ENCODE results near the gene TSPOAP1.

The TSPOAP1 gene

DNA sequence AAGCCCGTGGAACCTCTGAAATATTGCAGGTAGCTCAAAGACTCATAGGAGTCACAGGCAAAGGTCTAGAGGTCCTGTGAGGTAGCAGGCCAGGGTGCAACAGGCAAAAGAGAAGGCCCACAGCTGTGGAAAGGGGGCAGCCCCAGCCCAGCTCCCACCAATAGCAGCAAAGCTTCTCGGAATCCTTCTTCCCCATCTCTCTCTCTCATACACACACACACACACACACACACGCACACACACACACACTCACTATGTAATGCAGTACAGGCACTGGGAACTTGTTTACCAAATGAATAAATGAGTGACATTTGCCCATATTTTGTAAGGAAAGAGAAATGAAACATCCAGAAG lies 40.2 kb upstream of the TSPOAP1 start:
- peaks cover 8% of the 10 kb centered on the region for H3K36me3 Mint-ChIP-seq (ENCODE audit: low read depth)
- H3K27ac Mint-ChIP-seq = no peak overlapping the region
- no peak overlapping the region for H3K4me3 Mint-ChIP-seq
- no peak for DNase-seq (ENCODE audit: low spot score)
- peaks cover 23% of the 10 kb centered on the region for H3K4me1 Mint-ChIP-seq (ENCODE audit: low read depth)
- no peaks in the 10 kb centered on the region for H3K9me3 Mint-ChIP-seq
- no peaks in the 10 kb centered on the region for H3K27me3 Mint-ChIP-seq (ENCODE audit: low read depth)

- DNase-seq (ENCODE audit: low spot score) = no peak
Observed at GRCh38 chr17:58367461-58367860, 38.9 kb upstream of the TSPOAP1 start.

GRCh38 chr17:58365980-58366595 lies 37.5 kb upstream of the TSPOAP1 start:
- Mint-ChIP-seq H3K4me1 (ENCODE audit: low read depth) (peaks cover 10% of the 10 kb centered on the region), H3K9me3 (no peaks in the 10 kb centered on the region), H3K27ac (peak overlapping the region; percentile 17), H3K27me3 (ENCODE audit: low read depth) (no peaks in the 10 kb centered on the region), H3K36me3 (ENCODE audit: low read depth) (peaks cover 15% of the 10 kb centered on the region), H3K4me3 (no peak overlapping the region)
- DNase-seq (ENCODE audit: low spot score) = no peak

More at GRCh38 chr17:58367461-58367860, 38.9 kb upstream of the TSPOAP1 start:
- no peak overlapping the region for H3K4me3 Mint-ChIP-seq
- H3K27ac Mint-ChIP-seq = no peak overlapping the region
- H3K4me1 Mint-ChIP-seq (ENCODE audit: low read depth) = peaks cover 18% of the 10 kb centered on the region
- H3K27me3 Mint-ChIP-seq (ENCODE audit: low read depth) = no peaks in the 10 kb centered on the region
- H3K9me3 Mint-ChIP-seq = no peaks in the 10 kb centered on the region
- peaks cover 14% of the 10 kb centered on the region for H3K36me3 Mint-ChIP-seq (ENCODE audit: low read depth)

DNA sequence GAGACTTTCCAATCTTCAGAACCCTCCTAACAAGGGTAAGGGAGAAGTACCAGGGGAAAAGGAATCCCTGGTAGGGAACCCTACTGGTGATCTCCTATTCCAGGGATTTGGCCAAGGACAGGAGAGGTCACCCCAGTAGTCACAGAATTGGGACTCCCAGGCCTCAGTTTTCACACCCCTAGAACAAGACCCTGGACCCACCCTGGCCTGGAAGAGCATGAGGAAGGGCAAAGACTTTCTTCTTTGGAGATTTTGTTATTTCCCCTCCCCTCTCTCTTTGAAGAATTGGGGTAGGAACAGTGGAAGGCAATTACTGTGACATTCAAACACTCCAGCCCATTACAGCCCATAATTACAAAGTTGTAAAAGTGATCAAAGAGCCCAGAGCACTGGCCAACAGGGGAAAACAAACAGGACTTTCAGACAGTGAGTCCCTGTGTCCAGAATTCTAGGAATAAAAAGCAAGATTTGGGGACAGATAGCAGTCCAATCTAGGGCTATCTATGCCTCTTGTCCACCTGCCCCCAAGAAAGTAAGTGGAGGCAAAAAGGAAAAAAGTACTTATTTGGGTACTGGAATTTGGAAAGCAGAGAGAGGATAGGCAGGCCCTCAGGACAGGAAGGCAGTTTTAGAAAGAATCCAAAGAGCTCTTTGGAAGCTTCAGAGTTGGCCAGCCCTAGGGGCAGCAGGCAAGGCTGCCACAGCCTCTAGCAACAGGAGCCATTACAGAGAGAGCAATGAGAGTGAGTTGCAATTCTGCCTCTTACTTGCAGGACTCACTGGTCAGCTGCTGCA lies 36.8 kb upstream of the TSPOAP1 start:
- peaks cover 13% of the 10 kb centered on the region for H3K36me3 Mint-ChIP-seq (ENCODE audit: low read depth)
- no peak for DNase-seq (ENCODE audit: low spot score)
- H3K27ac Mint-ChIP-seq = no peak overlapping the region

GRCh38 chr17:58364270-58364942 lies 35.8 kb upstream of the TSPOAP1 start:
- Mint-ChIP-seq H3K27ac (no peak overlapping the region), H3K9me3 (no peaks in the 10 kb centered on the region), H3K36me3 (ENCODE audit: low read depth) (peaks cover 9% of the 10 kb centered on the region), H3K4me1 (ENCODE audit: low read depth) (peaks cover 6% of the 10 kb centered on the region), H3K27me3 (ENCODE audit: low read depth) (no peaks in the 10 kb centered on the region), H3K4me3 (no peak overlapping the region)
- no peak for DNase-seq (ENCODE audit: low spot score)

More for the DNA sequence above, 36.8 kb upstream of the TSPOAP1 start:
- Mint-ChIP-seq H3K27me3 (ENCODE audit: low read depth) (no peaks in the 10 kb centered on the region), H3K4me1 (ENCODE audit: low read depth) (peaks cover 8% of the 10 kb centered on the region), H3K4me3 (no peak overlapping the region), H3K9me3 (no peaks in the 10 kb centered on the region)

- H3K27ac Mint-ChIP-seq = peak overlapping the region; percentile 20
- no peaks in the 10 kb centered on the region for H3K27me3 Mint-ChIP-seq (ENCODE audit: low read depth)
- DNase-seq (ENCODE audit: low spot score) = no peak
- H3K9me3 Mint-ChIP-seq = no peaks in the 10 kb centered on the region
- peaks cover 6% of the 10 kb centered on the region for H3K36me3 Mint-ChIP-seq (ENCODE audit: low read depth)
- H3K4me1 Mint-ChIP-seq (ENCODE audit: low read depth) = peaks cover 6% of the 10 kb centered on the region
- H3K4me3 Mint-ChIP-seq = no peak overlapping the region
Observed at GRCh38 chr17:58363457-58364185, 35.0 kb upstream of the TSPOAP1 start.

GRCh38 chr17:58362368-58363014 lies 33.9 kb upstream of the TSPOAP1 start:
- H3K36me3 Mint-ChIP-seq (ENCODE audit: low read depth) = peaks cover 10% of the 10 kb centered on the region
- H3K27me3 Mint-ChIP-seq (ENCODE audit: low read depth) = no peaks in the 10 kb centered on the region
- H3K4me3 Mint-ChIP-seq = no peak overlapping the region
- no peak overlapping the region for H3K27ac Mint-ChIP-seq
- no peak for DNase-seq (ENCODE audit: low spot score)
- no peaks in the 10 kb centered on the region for H3K9me3 Mint-ChIP-seq
- peaks cover 6% of the 10 kb centered on the region for H3K4me1 Mint-ChIP-seq (ENCODE audit: low read depth)

DNA sequence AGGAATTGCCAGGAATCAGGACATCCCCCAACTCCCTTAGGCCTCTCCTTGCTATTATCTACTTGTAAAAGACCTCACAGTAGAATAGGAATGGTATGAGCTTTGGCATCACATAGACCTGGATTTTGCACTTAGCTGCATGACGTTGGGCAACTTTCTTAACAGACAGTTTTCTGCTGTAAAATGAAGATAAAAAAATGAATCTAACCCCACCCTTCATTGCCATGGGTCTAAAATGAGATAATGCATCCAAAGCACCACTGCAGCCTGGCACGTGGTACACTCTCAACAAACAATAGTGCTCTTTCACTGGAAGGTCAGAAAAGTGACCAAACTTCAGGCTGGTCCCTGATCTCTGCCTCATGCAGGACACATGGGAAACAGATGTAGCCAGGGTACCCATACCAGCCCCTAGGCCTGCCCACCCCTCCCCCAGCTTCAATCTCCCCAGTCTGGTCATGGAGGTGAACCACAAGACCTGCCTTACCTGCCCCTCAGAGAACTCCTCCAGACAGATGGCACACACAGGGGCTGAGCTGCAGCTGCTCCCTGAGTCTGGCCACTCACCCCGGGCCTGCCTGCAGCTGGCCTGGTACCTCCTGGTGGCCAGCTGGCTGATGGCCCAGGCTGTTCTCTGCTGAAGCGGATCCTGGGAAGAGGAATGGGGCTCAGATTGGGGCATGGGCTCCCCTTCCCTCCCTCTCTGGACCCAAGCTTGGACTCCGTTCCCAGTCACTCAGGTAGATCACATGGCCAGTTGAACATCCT lies 31.9 kb upstream of the TSPOAP1 start:
- Mint-ChIP-seq H3K27me3 (ENCODE audit: low read depth) (no peaks in the 10 kb centered on the region), H3K27ac (no peak overlapping the region), H3K4me3 (no peak overlapping the region), H3K4me1 (ENCODE audit: low read depth) (peaks cover 6% of the 10 kb centered on the region), H3K9me3 (no peaks in the 10 kb centered on the region), H3K36me3 (ENCODE audit: low read depth) (peaks cover 17% of the 10 kb centered on the region)
- DNase-seq (ENCODE audit: low spot score) = no peak

DNA sequence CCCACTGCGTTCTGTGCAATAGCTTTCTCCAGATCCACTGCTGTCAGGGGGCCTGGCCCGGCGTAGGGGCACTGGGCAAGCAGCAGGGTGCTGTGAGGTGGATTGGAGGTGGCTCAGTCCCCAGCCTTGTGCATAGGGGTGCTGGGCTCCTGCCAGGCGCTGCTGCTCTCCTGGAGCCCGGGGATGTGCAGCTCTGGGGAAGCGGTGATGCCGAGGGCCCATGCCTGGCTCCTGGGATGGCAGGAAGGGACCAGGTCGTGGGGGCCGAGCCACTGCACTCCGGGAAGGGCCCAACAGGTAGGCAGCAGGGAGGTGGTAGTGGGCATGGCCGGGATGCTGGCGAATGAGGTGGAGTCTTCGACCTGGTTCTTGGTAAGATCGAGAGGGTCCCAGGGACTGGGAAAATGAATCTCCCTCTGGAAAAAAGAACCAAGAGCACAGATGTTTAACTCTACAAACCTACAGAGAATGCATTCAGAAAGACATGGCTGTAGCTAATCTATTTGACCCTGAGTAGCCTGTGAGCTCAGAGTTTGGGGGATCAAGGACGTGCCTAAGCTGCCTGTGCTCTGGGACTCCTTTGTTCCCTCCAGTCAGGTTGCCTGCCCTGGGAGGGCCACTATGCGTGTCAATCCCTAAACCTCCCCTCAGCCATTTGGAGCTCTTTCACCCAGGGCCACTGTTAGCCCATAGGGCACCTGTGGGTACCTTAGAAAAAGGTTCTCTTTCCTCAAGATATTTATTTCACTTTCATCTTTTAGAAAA lies 30.0 kb upstream of the TSPOAP1 start:
- Mint-ChIP-seq H3K4me1 (ENCODE audit: low read depth) (peaks cover 12% of the 10 kb centered on the region), H3K27ac (no peak overlapping the region), H3K36me3 (ENCODE audit: low read depth) (peaks cover 24% of the 10 kb centered on the region), H3K4me3 (no peak overlapping the region), H3K27me3 (ENCODE audit: low read depth) (no peaks in the 10 kb centered on the region), H3K9me3 (no peaks in the 10 kb centered on the region)
- no peak for DNase-seq (ENCODE audit: low spot score)

GRCh38 chr17:58357312-58358297 lies 29.0 kb upstream of the TSPOAP1 start:
- Mint-ChIP-seq H3K4me3 (no peak overlapping the region), H3K27me3 (ENCODE audit: low read depth) (no peaks in the 10 kb centered on the region), H3K36me3 (ENCODE audit: low read depth) (peaks cover 28% of the 10 kb centered on the region), H3K4me1 (ENCODE audit: low read depth) (peaks cover 20% of the 10 kb centered on the region), H3K27ac (peak overlapping the region; percentile 16), H3K9me3 (no peaks in the 10 kb centered on the region)
- no peak for DNase-seq (ENCODE audit: low spot score)

GRCh38 chr17:58356231-58356630 lies 27.6 kb upstream of the TSPOAP1 start:
- no peak for DNase-seq (ENCODE audit: low spot score)
- Mint-ChIP-seq H3K27me3 (ENCODE audit: low read depth) (no peaks in the 10 kb centered on the region), H3K36me3 (ENCODE audit: low read depth) (peaks cover 35% of the 10 kb centered on the region), H3K4me3 (no peak overlapping the region), H3K9me3 (no peaks in the 10 kb centered on the region), H3K27ac (no peak overlapping the region), H3K4me1 (ENCODE audit: low read depth) (peaks cover 25% of the 10 kb centered on the region)

Measured in T-helper 2 cell treated with Interferon-gamma antibody and Interleukin-4, amounts not matched to agents 5 μg/mL and 100 μg/mL, for 36 hours (primary cell).